CD4-positive, alpha-beta memory T cell (primary cell): Measurements from ENCODE around the gene SORL1-AS1.
A peak's percentile ranks its signal among the peaks of the same experiment; 100 is the strongest.

Experiments used
- CTCF ChIA-PET: fragments of 350-600 bp; sonication (Branson Sonifier 250); formaldehyde crosslinking; loops from one replicate; lab custom pipeline; 2021; ENCODE audit warnings: inconsistent platforms; ENCODE audit not compliant: partially characterized antibody; lab: Charles Lee
- POLR2A ChIA-PET: fragments of 350-600 bp; sonication (Branson Sonifier 250); formaldehyde crosslinking; loops from one replicate; lab custom pipeline; 2021; ENCODE audit not compliant: partially characterized antibody; lab: Charles Lee
- DNase-seq, 5 donors: peaks; one replicate each; pipeline versions ENCODE4 v3.0.0 to v3.0.0-alpha.2; 2020 to 2022; ENCODE audit warnings: mixed read lengths in 1 of 5
- H3K27ac ChIP-seq: one replicate; pipeline ENCODE4 v1.7.0; 2013; ENCODE audit warnings: low read depth, low read length
- H3K27me3 ChIP-seq: 2 replicates; pipeline ENCODE4 v1.7.0; 2013; ENCODE audit warnings: mild to moderate bottlenecking, low read length, moderate library complexity; ENCODE audit not compliant: insufficient read depth
- H3K36me3 ChIP-seq: 2 replicates; pipeline ENCODE4 v1.7.0; 2013; ENCODE audit warnings: mild to moderate bottlenecking, low read length, moderate library complexity; ENCODE audit not compliant: insufficient read depth
- H3K4me1 ChIP-seq: 2 replicates; pipeline ENCODE4 v1.7.0; 2013; ENCODE audit warnings: mild to moderate bottlenecking, low read length, moderate library complexity; ENCODE audit not compliant: insufficient read depth
- H3K4me3 ChIP-seq, 2 donors: one replicate each; pipeline ENCODE4 v1.7.0; 2013; ENCODE audit warnings: low read length in 2 of 2, mild to moderate bottlenecking in 1 of 2
- H3K9me3 ChIP-seq, 2 donors: one replicate each; pipeline ENCODE4 v1.7.0; 2013; ENCODE audit warnings: low read length in 2 of 2, control low read depth in 1 of 2; ENCODE audit not compliant: control insufficient read depth in 1 of 2
- H3K27ac Mint-ChIP-seq, 7 donors: one replicate each; pipeline ENCODE4 v1.8.0; 2020 to 2021; ENCODE audit warnings: mixed read lengths in 7 of 7, mild to moderate bottlenecking in 6 of 7, inconsistent platforms in 3 of 7, moderate library complexity in 3 of 7
- H3K27me3 Mint-ChIP-seq, 2 donors: one replicate each; pipeline ENCODE4 v1.8.0; 2020 to 2021; ENCODE audit warnings: mixed read lengths in 2 of 2
- H3K36me3 Mint-ChIP-seq, 2 donors: one replicate each; pipeline ENCODE4 v1.8.0; 2020 to 2021; ENCODE audit warnings: mixed read lengths in 2 of 2, inconsistent platforms in 1 of 2, mild to moderate bottlenecking in 1 of 2
- H3K4me1 Mint-ChIP-seq, 4 donors: one replicate each; pipeline ENCODE4 v1.8.0; 2020 to 2021; ENCODE audit warnings: mixed read lengths in 4 of 4, mild to moderate bottlenecking in 1 of 4
- H3K4me3 Mint-ChIP-seq, 8 donors: one replicate each; pipeline ENCODE4 v1.8.0; 2020 to 2021; ENCODE audit warnings: mixed read lengths in 8 of 8, mild to moderate bottlenecking in 7 of 8, moderate library complexity in 6 of 8, inconsistent platforms in 3 of 8
- H3K9me3 Mint-ChIP-seq, 8 donors: one replicate each; pipeline ENCODE4 v1.8.0; 2020 to 2021; ENCODE audit warnings: mixed read lengths in 8 of 8, mild to moderate bottlenecking in 5 of 8, inconsistent platforms in 3 of 8, moderate library complexity in 1 of 8
- intact Hi-C: fragments of 100-400 bp; cut with micrococcal nuclease; formaldehyde crosslinking; loops from one replicate; pipeline ENCODE4 v1.15.1; 2023

SORL1-AS1 gene

GRCh38 chr11:121426476-121427399, 26.0 kb downstream of the SORL1-AS1 start:
- POLR2A ChIA-PET, result interaction anchor here (0.6 to 6.2 kb wide), 15 partner anchors 8 to 105 kb away, joined by 3 to 81 read pairs (median 4); partner anchors contain the start of genes SORL1 and SORL1-AS1
- peaks cover 34 to 58% (median 50%) of the 10 kb centered on the region in 4 donors for H3K4me1 Mint-ChIP-seq
- Histone ChIP-seq H3K4me3 (peak overlapping the region in 1 of 2 donors; percentile 49), H3K36me3 (no peaks in the 10 kb centered on the region), H3K9me3 (no peaks in the 10 kb centered on the region), H3K4me1 (peaks cover 30% of the 10 kb centered on the region), H3K27ac (no peak overlapping the region), H3K27me3 (no peaks in the 10 kb centered on the region)
- no peaks in the 10 kb centered on the region for H3K9me3 Mint-ChIP-seq
- intact Hi-C loops, result no loop called here
- peak overlapping the region; percentile 70 to 85 (median 77) for H3K4me3 Mint-ChIP-seq
- H3K27me3 Mint-ChIP-seq, result no peaks in the 10 kb centered on the region
- H3K36me3 Mint-ChIP-seq, result peaks cover 0 to 29% of the 10 kb centered on the region in 2 donors
- DNase-seq, result peak in 4 of 5 donors; percentile 17 to 49 (median 38)
- CTCF ChIA-PET, result interaction anchor here (0.6 to 1.9 kb wide), 9 partner anchors 9 to 107 kb away, joined by 3 to 14 read pairs (median 3); no protein-coding TSS in a partner anchor
- peak overlapping the region in 6 of 7 donors; percentile 14 to 81 (median 70) for H3K27ac Mint-ChIP-seq

GRCh38 chr11:121425828-121426227, 26.9 kb downstream of the SORL1-AS1 start:
- Mint-ChIP-seq H3K27ac (peak overlapping the region in 4 of 7 donors; percentile 70 to 81 (median 72)), H3K9me3 (no peaks in the 10 kb centered on the region), H3K36me3 (peaks cover 0 to 26% of the 10 kb centered on the region in 2 donors), H3K4me1 (peaks cover 40 to 67% (median 57%) of the 10 kb centered on the region in 4 donors), H3K27me3 (no peaks in the 10 kb centered on the region), H3K4me3 (peak overlapping the region in 3 of 8 donors; percentile 26 to 77 (median 38))
- ChIA-PET CTCF (interaction anchor here (1.5 to 1.6 kb wide), 2 partner anchors 8 to 106 kb away, joined by 3 to 4 read pairs; no protein-coding TSS in a partner anchor), POLR2A (interaction anchor here (0.6 to 6.2 kb wide), 4 partner anchors 20 to 52 kb away, joined by 3 to 81 read pairs (median 3); partner anchors contain the start of genes SORL1 and SORL1-AS1)
- peaks cover 39% of the 10 kb centered on the region for H3K4me1 ChIP-seq
- H3K4me3 ChIP-seq, result no peak overlapping the region
- no peaks in the 10 kb centered on the region for H3K9me3 ChIP-seq
- no peak for DNase-seq
- H3K27ac ChIP-seq, result no peak overlapping the region
- no peaks in the 10 kb centered on the region for H3K27me3 ChIP-seq
- H3K36me3 ChIP-seq, result no peaks in the 10 kb centered on the region
- intact Hi-C loops, result no loop called here

DNA sequence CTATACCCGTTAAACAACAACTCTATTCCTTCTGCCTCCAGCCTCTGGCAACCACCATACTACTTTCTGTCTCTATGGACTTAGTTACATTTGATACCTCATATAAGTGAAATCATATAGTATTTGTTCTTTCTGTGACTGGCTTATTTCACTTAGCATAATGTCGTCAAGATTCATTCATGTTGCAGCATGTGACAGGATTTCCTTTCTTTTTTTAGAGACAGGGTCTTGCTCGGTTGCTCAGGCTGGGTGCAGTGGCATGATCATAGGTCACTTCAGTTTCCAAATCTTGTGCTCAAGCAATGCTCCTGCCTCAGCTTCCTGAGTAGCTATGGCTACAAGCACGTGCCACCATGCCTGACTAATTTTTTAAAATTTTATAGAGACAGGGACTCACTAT, 30.1 kb downstream of the SORL1-AS1 start:
- intact Hi-C loops, result no loop called here
- Histone ChIP-seq H3K4me3 (no peak overlapping the region), H3K4me1 (peaks cover 65% of the 10 kb centered on the region), H3K36me3 (no peaks in the 10 kb centered on the region), H3K9me3 (no peaks in the 10 kb centered on the region), H3K27me3 (no peaks in the 10 kb centered on the region), H3K27ac (peak overlapping the region; percentile 5)
- peak; percentile 16 to 44 (median 44) for DNase-seq
- no peaks in the 10 kb centered on the region for H3K27me3 Mint-ChIP-seq
- peaks cover 63 to 95% (median 79%) of the 10 kb centered on the region in 4 donors for H3K4me1 Mint-ChIP-seq
- H3K9me3 Mint-ChIP-seq, result no peaks in the 10 kb centered on the region
- H3K36me3 Mint-ChIP-seq, result peaks cover 0 to 10% of the 10 kb centered on the region in 2 donors
- H3K4me3 Mint-ChIP-seq, result peak overlapping the region in 6 of 8 donors; percentile 9 to 79 (median 40)
- peak overlapping the region; percentile 1 to 96 (median 72) for H3K27ac Mint-ChIP-seq
- CTCF ChIA-PET, result no interaction called here
- POLR2A ChIA-PET, result interaction anchor here (0.9 to 11.8 kb wide), 2 partner anchors 27 to 41 kb away, joined by 3 to 150 read pairs; partner anchors contain the start of genes SORL1 and SORL1-AS1

DNA sequence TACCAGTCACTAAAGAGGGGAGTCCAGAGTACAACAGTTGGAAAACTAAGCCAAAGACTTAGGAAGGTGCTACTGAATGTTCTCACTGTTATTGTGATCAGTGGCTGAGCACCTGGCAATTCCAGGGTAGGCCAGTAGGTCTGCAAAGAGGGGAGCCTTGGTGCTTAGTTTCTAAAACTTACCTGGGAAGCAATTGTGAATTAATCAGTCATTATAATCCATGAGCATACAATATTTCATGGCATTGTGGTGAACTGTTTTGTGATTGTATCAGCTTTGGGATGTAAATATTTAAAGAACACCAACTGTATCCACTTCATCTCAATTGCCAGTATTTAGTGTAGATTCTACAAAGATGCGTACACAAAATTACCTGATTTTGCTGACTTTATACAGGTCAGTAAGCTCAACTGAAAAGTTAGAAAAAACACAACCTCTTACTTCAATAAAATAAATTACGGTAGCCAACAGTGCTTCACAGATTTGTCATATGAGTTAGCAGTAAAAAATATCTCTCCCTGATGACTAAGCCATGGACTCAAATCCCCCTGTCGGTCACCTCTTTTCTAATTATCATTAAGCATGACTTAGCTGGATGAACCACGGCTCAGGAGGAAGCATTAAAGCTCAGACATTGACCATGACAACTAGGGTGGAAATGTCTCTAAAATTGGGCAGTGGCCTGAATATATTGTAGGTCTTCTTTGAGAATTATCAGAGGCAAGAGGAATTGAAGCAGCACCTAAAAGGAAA, 31.4 kb downstream of the SORL1-AS1 start:
- no peaks in the 10 kb centered on the region for H3K9me3 Mint-ChIP-seq
- Histone ChIP-seq H3K4me1 (peaks cover 68% of the 10 kb centered on the region), H3K36me3 (no peaks in the 10 kb centered on the region), H3K9me3 (no peaks in the 10 kb centered on the region), H3K4me3 (no peak overlapping the region), H3K27ac (no peak overlapping the region), H3K27me3 (no peaks in the 10 kb centered on the region)
- ChIA-PET CTCF (interaction anchor here (0.6 to 3.1 kb wide), 4 partner anchors 11 to 101 kb away, joined by 3 to 12 read pairs (median 4); partner anchors contain the start of genes SORL1 and SORL1-AS1), POLR2A (interaction anchor here (0.7 to 11.8 kb wide), 4 partner anchors 14 to 41 kb away, joined by 3 to 150 read pairs (median 4); partner anchors contain the start of genes SORL1 and SORL1-AS1)
- H3K36me3 Mint-ChIP-seq, result peaks cover 0 to 6% of the 10 kb centered on the region in 2 donors
- peaks cover 66 to 96% (median 83%) of the 10 kb centered on the region in 4 donors for H3K4me1 Mint-ChIP-seq
- DNase-seq, result no peak
- intact Hi-C loops, result no loop called here
- H3K4me3 Mint-ChIP-seq, result peak overlapping the region in 5 of 8 donors; percentile 22 to 79 (median 44)
- no peaks in the 10 kb centered on the region for H3K27me3 Mint-ChIP-seq
- peak overlapping the region; percentile 1 to 96 (median 82) for H3K27ac Mint-ChIP-seq

DNA sequence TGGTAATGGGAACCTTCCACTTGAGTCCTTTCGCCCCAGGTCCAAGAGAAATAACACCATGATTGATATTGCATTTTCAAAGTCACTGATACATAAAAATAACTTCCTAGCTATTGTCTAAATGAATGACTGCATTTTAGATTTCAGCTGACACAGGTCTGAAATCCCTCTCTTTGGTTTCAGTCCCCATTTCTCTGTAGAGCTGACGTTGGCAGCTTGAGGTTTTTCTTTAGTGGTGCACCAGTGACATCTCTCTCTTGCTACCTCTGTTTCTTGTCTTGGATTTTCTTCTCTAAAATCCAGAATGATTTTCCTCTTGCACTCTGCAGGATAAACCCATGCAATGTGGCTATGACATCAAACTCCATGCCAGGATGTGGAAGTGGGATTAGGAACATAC, 32.4 kb downstream of the SORL1-AS1 start:
- DNase-seq, result no peak
- H3K9me3 Mint-ChIP-seq, result no peaks in the 10 kb centered on the region
- Histone ChIP-seq H3K27ac (peak overlapping the region; percentile 1), H3K36me3 (no peaks in the 10 kb centered on the region), H3K27me3 (no peaks in the 10 kb centered on the region), H3K4me3 (no peak overlapping the region), H3K4me1 (peaks cover 77% of the 10 kb centered on the region), H3K9me3 (no peaks in the 10 kb centered on the region)
- H3K4me1 Mint-ChIP-seq, result peaks cover 68 to 97% (median 83%) of the 10 kb centered on the region in 4 donors
- peak overlapping the region; percentile 70 to 93 (median 90) for H3K27ac Mint-ChIP-seq
- POLR2A ChIA-PET, result interaction anchor here (1.1 to 11.8 kb wide), 4 partner anchors 15 to 46 kb away, joined by 4 to 150 read pairs (median 5); partner anchors contain the start of genes SORL1 and SORL1-AS1
- intact Hi-C loops, result no loop called here
- no peaks in the 10 kb centered on the region for H3K36me3 Mint-ChIP-seq
- CTCF ChIA-PET, result interaction anchor here (0.7 to 3.1 kb wide), 2 partner anchors 31 to 86 kb away, joined by 3 to 12 read pairs; partner anchors contain the start of genes SORL1 and SORL1-AS1
- H3K4me3 Mint-ChIP-seq, result peak overlapping the region in 3 of 8 donors; percentile 17 to 47 (median 44)
- no peaks in the 10 kb centered on the region for H3K27me3 Mint-ChIP-seq

DNA sequence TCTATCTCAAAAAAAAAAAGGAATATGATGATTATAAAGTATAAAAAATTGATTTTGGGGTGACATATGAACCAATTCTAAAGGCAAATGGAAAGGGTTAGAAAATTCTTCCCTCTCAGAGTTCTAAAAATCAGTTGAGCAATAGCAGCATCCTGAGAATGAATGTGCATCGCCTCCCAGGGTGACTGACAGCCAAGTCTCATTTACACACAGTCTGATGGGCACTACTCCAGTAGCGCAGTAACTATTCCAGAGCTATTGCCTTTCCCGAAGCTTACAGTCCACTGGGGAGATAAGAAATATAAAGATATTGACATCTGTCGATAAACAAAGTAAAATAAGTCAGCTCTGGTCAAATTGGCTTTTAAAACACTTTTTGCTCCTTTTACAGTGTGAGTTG, 32.9 kb downstream of the SORL1-AS1 start:
- Mint-ChIP-seq H3K9me3 (no peaks in the 10 kb centered on the region), H3K27me3 (no peaks in the 10 kb centered on the region), H3K4me3 (peak overlapping the region in 3 of 8 donors; percentile 17 to 47 (median 44)), H3K4me1 (peaks cover 70 to 97% (median 84%) of the 10 kb centered on the region in 4 donors), H3K36me3 (no peaks in the 10 kb centered on the region), H3K27ac (peak overlapping the region; percentile 70 to 93 (median 90))
- ChIA-PET CTCF (interaction anchor here (0.7 to 3.1 kb wide), 3 partner anchors 10 to 86 kb away, joined by 3 to 12 read pairs (median 4); partner anchors contain the start of genes SORL1 and SORL1-AS1), POLR2A (interaction anchor here (1.2 to 11.8 kb wide), 5 partner anchors 8 to 92 kb away, joined by 3 to 150 read pairs (median 6); partner anchors contain the start of genes SORL1 and SORL1-AS1)
- Histone ChIP-seq H3K36me3 (no peaks in the 10 kb centered on the region), H3K4me1 (peaks cover 83% of the 10 kb centered on the region), H3K4me3 (no peak overlapping the region), H3K9me3 (no peaks in the 10 kb centered on the region), H3K27ac (peak overlapping the region; percentile 1), H3K27me3 (no peaks in the 10 kb centered on the region)
- no peak for DNase-seq
- intact Hi-C loops, result loop anchor here (2.0 to 5.0 kb wide), 4 partner anchors 31 to 172 kb away; no protein-coding TSS in a partner anchor
